Ectodermal cell (in vitro differentiated cells): ENCODE measurements around the gene FMNL2.

ENCODE experiments used
- H3K27ac ChIP-seq: 2 replicates; pipeline ENCODE4 v1.7.0; 2013; ENCODE audit warnings: mild to moderate bottlenecking, low read depth, low read length; ENCODE audit not compliant: insufficient read depth, poor library complexity, severe bottlenecking
- H3K27me3 ChIP-seq: 2 replicates; pipeline ENCODE4 v1.7.0; 2013; ENCODE audit warnings: mild to moderate bottlenecking, low read length; ENCODE audit not compliant: insufficient read depth, control insufficient read depth, poor library complexity, severe bottlenecking
- H3K36me3 ChIP-seq: one replicate; pipeline ENCODE4 v1.7.0; 2013; ENCODE audit warnings: low read length; ENCODE audit not compliant: control insufficient read depth, insufficient read depth
- H3K4me1 ChIP-seq: one replicate; pipeline ENCODE4 v1.7.0; 2013; ENCODE audit warnings: low read length; ENCODE audit not compliant: control insufficient read depth, insufficient read depth
- H3K4me3 ChIP-seq: 2 replicates; pipeline ENCODE4 v1.7.0; 2013; ENCODE audit warnings: low read depth, low read length, control low read depth; ENCODE audit not compliant: insufficient read depth
- H3K9me3 ChIP-seq: 2 replicates; pipeline ENCODE4 v1.7.0; 2013; ENCODE audit warnings: mild to moderate bottlenecking, low read length, moderate library complexity; ENCODE audit not compliant: control insufficient read depth
- WGBS, 2 experiments: methylation state at CpG; one replicate each; pipeline ENCODE4 v1.1.7; 2013; ENCODE audit warnings: missing lambda C conversion rate in 2 of 2; 5-methylcytosine and 5-hydroxymethylcytosine counted together

FMNL2 gene

GRCh38 chr2:152353364-152353763 is 18.4 kb downstream of the FMNL2 start:
- no peaks in the 10 kb centered on the region for H3K9me3 ChIP-seq
- peaks cover 6% of the 10 kb centered on the region for H3K36me3 ChIP-seq
- no peak overlapping the region for H3K27ac ChIP-seq
- H3K4me3 ChIP-seq, result no peak overlapping the region
- no peaks in the 10 kb centered on the region for H3K4me1 ChIP-seq
- WGBS, 2 experiments, result 85 to 96% methylated on average over 2 of the region's 2 CpGs
- H3K27me3 ChIP-seq, result no peaks in the 10 kb centered on the region

GRCh38 chr2:152354069-152354755 is 19.2 kb downstream of the FMNL2 start:
- 93 to 95% methylated on average over 4 of the region's 4 CpGs for WGBS, 2 experiments

GRCh38 chr2:152354909-152355308 is 19.9 kb downstream of the FMNL2 start:
- Histone ChIP-seq H3K9me3 (no peaks in the 10 kb centered on the region), H3K36me3 (peaks cover 6% of the 10 kb centered on the region), H3K4me3 (no peak overlapping the region), H3K27me3 (no peaks in the 10 kb centered on the region), H3K27ac (no peak overlapping the region), H3K4me1 (no peaks in the 10 kb centered on the region)
- WGBS, 2 experiments, result 91% methylated on average over 3 of the region's 3 CpGs

More at GRCh38 chr2:152354069-152354755, 19.2 kb downstream of the FMNL2 start:
- Histone ChIP-seq H3K4me3 (no peak overlapping the region), H3K4me1 (no peaks in the 10 kb centered on the region), H3K27me3 (no peaks in the 10 kb centered on the region), H3K36me3 (peaks cover 6% of the 10 kb centered on the region), H3K9me3 (no peaks in the 10 kb centered on the region), H3K27ac (no peak overlapping the region)

- Histone ChIP-seq H3K4me1 (no peaks in the 10 kb centered on the region), H3K4me3 (no peak overlapping the region), H3K36me3 (peaks cover 6% of the 10 kb centered on the region), H3K27ac (no peak overlapping the region), H3K27me3 (no peaks in the 10 kb centered on the region), H3K9me3 (no peaks in the 10 kb centered on the region)
- 96 to 100% methylated on average over 1 to 2 of the region's 2 CpGs for WGBS, 2 experiments
These were observed 20.4 kb downstream of the FMNL2 start for GRCh38 chr2:152355409-152355831.

GRCh38 chr2:152359573-152360363 is 24.8 kb downstream of the FMNL2 start:
- H3K9me3 ChIP-seq, result no peaks in the 10 kb centered on the region
- H3K4me1 ChIP-seq, result no peaks in the 10 kb centered on the region
- no peak overlapping the region for H3K4me3 ChIP-seq
- H3K27ac ChIP-seq, result no peak overlapping the region
- no peaks in the 10 kb centered on the region for H3K27me3 ChIP-seq
- 91 to 100% methylated on average over 5 to 6 of the region's 6 CpGs for WGBS, 2 experiments
- H3K36me3 ChIP-seq, result peaks cover 6% of the 10 kb centered on the region

- no peaks in the 10 kb centered on the region for H3K36me3 ChIP-seq
- H3K9me3 ChIP-seq, result no peaks in the 10 kb centered on the region
- no CpG with 5 or more reads among the region's 1 CpG for WGBS, 2 experiments
- H3K27ac ChIP-seq, result no peak overlapping the region
- no peaks in the 10 kb centered on the region for H3K27me3 ChIP-seq
- H3K4me1 ChIP-seq, result no peaks in the 10 kb centered on the region
- no peak overlapping the region for H3K4me3 ChIP-seq
These were observed 29.0 kb downstream of the FMNL2 start for GRCh38 chr2:152363936-152364335.

GRCh38 chr2:152367547-152368390 is 32.8 kb downstream of the FMNL2 start:
- Histone ChIP-seq H3K27me3 (no peaks in the 10 kb centered on the region), H3K4me1 (peaks cover 3% of the 10 kb centered on the region), H3K4me3 (no peak overlapping the region), H3K27ac (no peak overlapping the region), H3K9me3 (no peaks in the 10 kb centered on the region), H3K36me3 (no peaks in the 10 kb centered on the region)
- WGBS, 2 experiments, result 95 to 96% methylated on average over 8 of the region's 9 CpGs

GRCh38 chr2:152369176-152369860 is 34.3 kb downstream of the FMNL2 start:
- Histone ChIP-seq H3K4me3 (no peak overlapping the region), H3K4me1 (peaks cover 3% of the 10 kb centered on the region), H3K27me3 (no peaks in the 10 kb centered on the region), H3K36me3 (no peaks in the 10 kb centered on the region), H3K9me3 (no peaks in the 10 kb centered on the region), H3K27ac (no peak overlapping the region)
- 93 to 94% methylated on average over 5 of the region's 5 CpGs for WGBS, 2 experiments

GRCh38 chr2:152370783-152371182 is 35.8 kb downstream of the FMNL2 start:
- Histone ChIP-seq H3K4me3 (no peak overlapping the region), H3K27me3 (no peaks in the 10 kb centered on the region), H3K36me3 (no peaks in the 10 kb centered on the region), H3K4me1 (peaks cover 3% of the 10 kb centered on the region), H3K27ac (no peak overlapping the region), H3K9me3 (no peaks in the 10 kb centered on the region)
- WGBS, 2 experiments, result 95 to 96% methylated on average over 5 of the region's 5 CpGs
